Activated naive CD8-positive, alpha-beta T cell treated with anti-CD3 and anti-CD28 coated beads, Interleukin-2, amount 50 U/mL, for 24 hours (primary cell): ENCODE data around the gene BANK1.

ENCODE experiments used
- ATAC-seq: fragments of 150-1000 bp; cut with Tn5 transposase; one replicate; pipeline ENCODE4 v1.10.0; 2021
- DNase-seq: peaks from one replicate; pipeline ENCODE4 v3.0.0; 2021
- H3K27ac Mint-ChIP-seq: one replicate; pipeline ENCODE4 v1.8.0; 2021; ENCODE audit warnings: mild to moderate bottlenecking, mixed read lengths
- H3K27me3 Mint-ChIP-seq: one replicate; pipeline ENCODE4 v1.8.0; 2021; ENCODE audit warnings: mixed read lengths
- H3K36me3 Mint-ChIP-seq: one replicate; pipeline ENCODE4 v1.8.0; 2021; ENCODE audit warnings: low read depth, mixed read lengths
- H3K4me1 Mint-ChIP-seq: one replicate; pipeline ENCODE4 v1.8.0; 2021; ENCODE audit warnings: mixed read lengths
- H3K4me3 Mint-ChIP-seq: one replicate; pipeline ENCODE4 v1.8.0; 2021; ENCODE audit warnings: mild to moderate bottlenecking, moderate library complexity, mixed read lengths
- H3K9me3 Mint-ChIP-seq: one replicate; pipeline ENCODE4 v1.8.0; 2021; ENCODE audit warnings: mixed read lengths

The BANK1 gene

DNA sequence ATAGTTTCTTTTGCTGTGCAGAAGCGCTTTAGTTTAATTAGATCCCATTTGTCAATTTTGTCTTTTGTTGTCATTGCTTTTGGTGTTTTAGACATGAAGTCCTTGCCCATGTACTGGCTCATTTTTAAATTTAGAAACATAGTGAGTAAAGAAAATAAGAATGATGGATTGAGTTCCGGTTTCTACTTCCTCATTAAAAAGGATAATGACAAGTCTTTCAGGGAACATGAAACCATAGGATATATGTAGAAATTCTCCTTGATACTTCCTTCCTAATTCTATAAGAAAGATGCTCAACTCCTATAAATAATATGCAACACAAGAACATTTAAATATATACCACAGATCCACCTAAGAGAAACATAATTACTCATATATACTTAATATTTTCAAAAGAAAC is 240.9 kb downstream of the BANK1 start:
- H3K36me3 Mint-ChIP-seq, result peaks cover 3% of the 10 kb centered on the region

DNA sequence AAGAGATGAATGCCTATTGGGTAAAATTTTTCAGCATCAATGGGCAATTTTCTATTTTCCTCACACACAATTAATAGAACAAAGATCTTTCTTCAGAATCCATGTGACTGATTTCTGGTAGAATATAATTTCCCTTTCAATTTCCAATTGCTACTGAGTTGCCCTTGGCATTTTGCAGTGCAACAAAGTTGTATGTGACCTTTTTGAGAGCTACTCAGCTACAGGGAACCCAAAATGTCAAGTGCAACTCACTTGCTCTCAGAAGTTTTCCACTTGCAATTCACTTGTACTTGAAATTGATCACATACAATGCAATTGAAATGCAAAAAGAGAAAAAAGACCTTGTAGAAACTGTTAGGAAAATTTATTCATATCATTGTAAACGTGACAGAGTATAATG is 245.5 kb downstream of the BANK1 start:
- no peak for ATAC-seq
- DNase-seq, result no peak
- H3K27ac Mint-ChIP-seq, result no peak overlapping the region
- H3K4me3 Mint-ChIP-seq, result no peak overlapping the region
- no peaks in the 10 kb centered on the region for H3K9me3 Mint-ChIP-seq
- H3K36me3 Mint-ChIP-seq, result no peaks in the 10 kb centered on the region
- peaks cover 2% of the 10 kb centered on the region for H3K27me3 Mint-ChIP-seq
- H3K4me1 Mint-ChIP-seq, result no peaks in the 10 kb centered on the region

More for the DNA sequence above, 240.9 kb downstream of the BANK1 start:
- no peak for DNase-seq
- no peaks in the 10 kb centered on the region for H3K9me3 Mint-ChIP-seq
- H3K4me1 Mint-ChIP-seq, result no peaks in the 10 kb centered on the region
- ATAC-seq, result no peak
- peaks cover 2% of the 10 kb centered on the region for H3K27me3 Mint-ChIP-seq
- no peak overlapping the region for H3K27ac Mint-ChIP-seq
- no peak overlapping the region for H3K4me3 Mint-ChIP-seq

DNA sequence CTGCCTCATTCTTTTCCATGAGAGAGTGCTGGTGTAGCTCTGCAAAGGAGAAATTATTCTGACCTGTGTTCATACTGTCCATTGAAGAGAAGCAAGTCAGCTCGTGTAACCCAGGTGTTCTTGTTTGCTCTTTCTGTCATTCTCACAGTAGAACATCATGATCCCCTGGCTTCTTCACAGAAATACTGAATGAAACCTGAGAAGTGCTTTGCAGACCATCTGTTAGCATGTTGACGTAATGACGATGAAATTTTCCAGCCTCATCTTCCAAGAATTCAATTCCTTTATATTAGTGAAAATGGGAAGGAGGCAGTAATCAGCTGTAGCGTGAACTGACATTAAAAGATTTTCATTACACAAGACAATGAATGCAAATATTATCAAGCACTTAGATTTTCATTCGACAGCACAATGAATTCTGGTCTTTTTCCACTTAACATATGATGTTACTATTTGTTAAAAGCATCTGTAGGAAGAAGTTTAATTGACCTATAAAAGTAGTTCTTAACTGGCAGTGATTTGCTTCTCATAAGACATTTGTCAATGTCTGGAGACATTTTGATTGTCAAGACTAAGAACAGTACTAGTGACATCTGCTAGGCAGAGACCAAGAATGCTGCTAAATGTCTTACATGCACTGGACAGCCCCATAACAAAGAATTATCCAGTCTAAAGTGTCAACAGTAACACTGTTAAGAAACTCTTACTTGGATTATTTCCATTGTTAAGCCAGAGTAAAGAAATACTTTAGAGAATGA is 246.3 kb downstream of the BANK1 start:
- peaks cover 2% of the 10 kb centered on the region for H3K27me3 Mint-ChIP-seq
- no peak for DNase-seq
- H3K4me1 Mint-ChIP-seq, result no peaks in the 10 kb centered on the region
- no peaks in the 10 kb centered on the region for H3K9me3 Mint-ChIP-seq
- H3K27ac Mint-ChIP-seq, result no peak overlapping the region
- ATAC-seq, result no peak
- H3K4me3 Mint-ChIP-seq, result no peak overlapping the region
- H3K36me3 Mint-ChIP-seq, result no peaks in the 10 kb centered on the region

DNA sequence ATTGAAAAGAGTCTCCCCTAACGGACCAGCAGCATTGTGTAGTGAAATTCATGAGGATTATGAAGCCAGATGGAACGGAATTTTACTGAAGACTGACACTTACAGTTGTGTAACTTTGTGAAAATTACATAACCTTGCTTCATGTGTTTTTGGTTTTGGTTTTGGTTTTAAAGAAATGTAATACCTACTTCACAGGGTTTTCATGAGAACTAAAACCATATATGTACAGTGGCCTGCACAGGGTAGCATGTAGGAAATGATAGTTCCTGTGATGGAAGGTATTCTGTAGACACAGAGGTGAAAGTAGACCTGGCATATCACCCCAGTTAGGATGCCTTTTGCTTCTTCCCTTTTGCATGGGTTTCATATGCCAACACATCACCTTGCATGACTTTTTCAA is 247.0 kb downstream of the BANK1 start:
- no peaks in the 10 kb centered on the region for H3K36me3 Mint-ChIP-seq
- H3K4me1 Mint-ChIP-seq, result no peaks in the 10 kb centered on the region
- H3K27ac Mint-ChIP-seq, result no peak overlapping the region
- DNase-seq (no peak), ATAC-seq (no peak)
- H3K9me3 Mint-ChIP-seq, result no peaks in the 10 kb centered on the region
- H3K4me3 Mint-ChIP-seq, result no peak overlapping the region
- H3K27me3 Mint-ChIP-seq, result peaks cover 2% of the 10 kb centered on the region

DNA sequence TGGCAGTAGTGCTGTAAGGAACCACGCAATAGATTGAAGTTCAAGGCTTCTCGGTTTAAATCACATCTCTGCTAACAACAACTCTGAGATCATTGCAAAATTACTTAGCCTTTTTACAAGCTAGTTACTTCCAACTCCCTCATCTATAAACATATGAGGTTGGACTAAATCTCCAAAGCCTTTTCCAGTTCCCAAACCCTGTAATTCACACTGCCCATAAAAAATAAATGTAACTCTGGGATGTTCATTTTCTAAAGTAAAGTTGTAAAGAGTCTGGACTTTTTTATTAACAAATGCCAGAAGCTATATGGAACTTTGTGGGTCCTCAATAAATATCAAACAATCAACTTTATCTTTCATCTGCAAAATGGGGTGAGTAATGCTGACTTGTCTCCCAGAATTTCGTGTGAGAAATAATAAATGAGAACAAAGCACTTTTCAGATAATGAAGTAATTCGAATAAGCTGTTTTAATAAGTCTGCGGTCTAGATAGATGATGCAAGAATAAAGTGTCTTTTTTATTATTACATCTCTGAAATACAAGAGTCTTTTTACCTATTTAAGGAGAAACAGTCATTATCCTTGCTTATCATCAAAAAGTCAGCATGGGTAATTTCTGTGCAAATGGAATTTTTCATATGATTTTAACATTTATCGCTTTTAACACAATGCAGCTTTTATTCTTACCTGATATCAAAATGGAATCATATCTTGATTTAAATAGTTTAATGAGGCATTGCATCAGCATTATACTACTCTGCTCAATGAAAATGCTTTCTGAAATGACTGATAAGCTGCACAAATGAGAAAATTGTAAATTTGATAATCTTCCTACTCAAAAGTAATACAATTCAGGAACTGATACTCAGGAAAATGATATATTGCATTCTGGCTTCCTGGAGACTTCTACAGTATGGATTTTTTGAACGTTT is 252.6 kb downstream of the BANK1 start:
- Mint-ChIP-seq H3K4me3 (no peak overlapping the region), H3K4me1 (no peaks in the 10 kb centered on the region), H3K27me3 (no peaks in the 10 kb centered on the region), H3K9me3 (no peaks in the 10 kb centered on the region), H3K27ac (no peak overlapping the region), H3K36me3 (no peaks in the 10 kb centered on the region)
- ATAC-seq (no peak), DNase-seq (no peak)

DNA sequence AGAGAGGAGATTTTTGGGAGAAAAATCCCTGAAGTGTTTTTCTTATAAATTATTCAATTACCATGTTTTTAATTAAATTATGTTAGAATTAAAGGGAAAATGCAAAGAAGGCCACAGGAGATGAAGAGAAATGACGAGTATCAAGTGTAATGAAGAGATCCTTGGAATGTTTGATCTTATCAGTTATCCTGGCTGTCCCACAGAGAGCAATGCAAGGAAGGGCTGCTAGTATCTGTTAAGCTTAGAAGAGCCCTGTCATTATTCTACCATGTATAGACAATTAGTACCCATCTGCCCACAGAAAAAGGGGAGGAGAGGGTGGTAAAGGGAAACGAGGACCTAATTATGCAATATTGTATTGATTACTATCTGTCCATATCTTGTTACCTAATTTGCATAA is 257.1 kb downstream of the BANK1 start:
- ATAC-seq (no peak), DNase-seq (no peak)
- Mint-ChIP-seq H3K9me3 (no peaks in the 10 kb centered on the region), H3K4me3 (no peak overlapping the region), H3K4me1 (no peaks in the 10 kb centered on the region), H3K27me3 (peaks cover 4% of the 10 kb centered on the region), H3K36me3 (no peaks in the 10 kb centered on the region), H3K27ac (no peak overlapping the region)

DNA sequence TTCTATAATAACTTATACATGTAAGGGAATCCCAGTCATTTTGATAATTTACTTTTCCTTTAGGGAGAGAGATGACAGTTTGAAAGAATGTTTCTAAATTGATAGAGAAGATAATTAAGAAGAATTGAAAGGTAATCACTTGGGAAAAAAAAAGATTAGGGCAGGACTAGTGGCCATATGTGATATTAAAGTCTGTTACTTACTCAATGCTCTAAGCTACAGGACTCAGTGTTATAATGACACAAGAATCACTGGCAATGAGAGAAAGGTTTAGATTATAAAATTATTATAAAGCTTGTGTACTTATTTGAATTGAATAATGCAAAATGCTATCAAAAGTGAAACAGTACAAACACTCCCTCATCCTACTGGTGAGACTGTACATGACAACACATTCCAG is 265.3 kb downstream of the BANK1 start:
- ATAC-seq (no peak), DNase-seq (no peak)
- H3K36me3 Mint-ChIP-seq, result no peaks in the 10 kb centered on the region
- H3K4me1 Mint-ChIP-seq, result no peaks in the 10 kb centered on the region
- no peak overlapping the region for H3K27ac Mint-ChIP-seq
- H3K4me3 Mint-ChIP-seq, result no peak overlapping the region
- no peaks in the 10 kb centered on the region for H3K27me3 Mint-ChIP-seq
- H3K9me3 Mint-ChIP-seq, result no peaks in the 10 kb centered on the region

DNA sequence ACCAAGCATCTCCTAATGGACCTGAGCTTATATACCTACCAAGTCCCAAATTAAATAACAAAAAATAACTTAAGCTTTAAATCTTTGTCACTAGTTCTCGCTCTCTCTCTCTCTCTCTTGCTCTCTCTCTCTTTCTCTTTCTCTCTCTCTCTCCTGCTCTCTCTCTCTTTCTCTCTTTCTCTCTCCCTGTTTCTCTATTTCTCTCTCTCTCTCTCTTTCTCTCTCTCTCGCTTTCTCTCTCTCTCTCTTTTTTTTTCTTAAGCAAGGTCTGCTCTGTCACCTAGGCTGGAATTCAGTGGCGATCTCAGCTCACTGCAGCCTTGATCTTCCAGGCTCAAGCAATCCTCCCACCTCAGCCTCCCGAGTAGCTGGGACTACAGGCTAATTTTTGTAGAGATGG is 266.6 kb downstream of the BANK1 start:
- no peak overlapping the region for H3K27ac Mint-ChIP-seq
- no peaks in the 10 kb centered on the region for H3K9me3 Mint-ChIP-seq
- DNase-seq (no peak), ATAC-seq (no peak)
- no peaks in the 10 kb centered on the region for H3K27me3 Mint-ChIP-seq
- H3K36me3 Mint-ChIP-seq, result no peaks in the 10 kb centered on the region
- no peak overlapping the region for H3K4me3 Mint-ChIP-seq
- H3K4me1 Mint-ChIP-seq, result no peaks in the 10 kb centered on the region

DNA sequence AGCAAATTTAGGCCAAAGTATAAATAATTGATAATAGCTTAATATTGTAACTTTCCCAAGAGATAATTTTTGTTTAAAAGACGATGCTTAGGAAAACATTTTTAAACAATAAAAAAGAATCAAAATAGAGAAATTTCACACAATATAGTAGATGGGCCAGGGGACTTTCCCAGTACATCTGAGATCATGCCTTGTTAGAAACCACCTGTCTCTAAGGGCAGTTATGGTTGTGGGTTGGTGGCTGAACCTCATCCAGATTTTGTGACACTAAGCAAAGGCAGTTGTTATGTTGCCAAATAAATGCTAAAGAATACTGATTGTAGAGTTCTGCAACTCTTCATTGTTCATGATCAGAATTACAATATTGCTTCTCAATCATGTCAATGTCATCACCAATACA is 270.6 kb downstream of the BANK1 start:
- DNase-seq (no peak), ATAC-seq (no peak)
- H3K4me1 Mint-ChIP-seq, result no peaks in the 10 kb centered on the region
- H3K27ac Mint-ChIP-seq, result no peak overlapping the region
- no peaks in the 10 kb centered on the region for H3K27me3 Mint-ChIP-seq
- no peak overlapping the region for H3K4me3 Mint-ChIP-seq
- H3K9me3 Mint-ChIP-seq, result no peaks in the 10 kb centered on the region
- H3K36me3 Mint-ChIP-seq, result no peaks in the 10 kb centered on the region

DNA sequence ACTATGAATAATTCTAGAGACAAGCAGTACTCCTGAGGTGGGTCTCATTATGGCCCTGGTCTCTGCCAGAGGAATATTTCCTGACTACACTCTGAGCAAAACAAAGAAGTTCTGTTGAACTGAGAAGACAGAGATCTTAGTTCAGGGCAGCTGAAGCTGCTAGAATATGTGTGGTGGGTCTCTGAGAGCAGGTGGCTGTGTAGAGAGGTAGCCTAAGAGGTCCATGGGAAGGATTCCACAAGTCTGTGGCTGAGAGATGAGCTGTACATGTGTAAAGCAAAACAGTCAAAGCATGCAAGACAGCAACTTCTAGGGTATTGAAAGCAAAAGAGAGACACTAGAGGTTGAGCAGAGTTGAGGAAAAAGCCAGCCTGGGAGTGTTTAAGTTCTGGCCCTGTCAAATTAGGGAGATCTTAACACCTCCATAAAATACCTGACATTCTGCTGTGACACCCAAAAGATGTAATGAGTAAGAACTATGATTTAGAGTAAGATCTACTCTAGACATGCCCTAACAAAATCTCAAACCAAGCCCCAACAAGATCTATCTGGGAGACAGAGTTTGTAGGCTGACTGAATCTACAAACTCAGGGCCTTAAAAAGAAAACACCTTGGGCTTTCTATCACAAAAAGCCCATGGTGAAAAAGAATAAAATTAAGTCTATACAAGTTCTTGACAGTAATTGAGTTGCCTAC is 274.4 kb downstream of the BANK1 start:
- Mint-ChIP-seq H3K36me3 (no peaks in the 10 kb centered on the region), H3K4me3 (no peak overlapping the region), H3K4me1 (no peaks in the 10 kb centered on the region), H3K27ac (no peak overlapping the region), H3K27me3 (no peaks in the 10 kb centered on the region), H3K9me3 (no peaks in the 10 kb centered on the region)
- ATAC-seq, result no peak
- DNase-seq, result no peak

DNA sequence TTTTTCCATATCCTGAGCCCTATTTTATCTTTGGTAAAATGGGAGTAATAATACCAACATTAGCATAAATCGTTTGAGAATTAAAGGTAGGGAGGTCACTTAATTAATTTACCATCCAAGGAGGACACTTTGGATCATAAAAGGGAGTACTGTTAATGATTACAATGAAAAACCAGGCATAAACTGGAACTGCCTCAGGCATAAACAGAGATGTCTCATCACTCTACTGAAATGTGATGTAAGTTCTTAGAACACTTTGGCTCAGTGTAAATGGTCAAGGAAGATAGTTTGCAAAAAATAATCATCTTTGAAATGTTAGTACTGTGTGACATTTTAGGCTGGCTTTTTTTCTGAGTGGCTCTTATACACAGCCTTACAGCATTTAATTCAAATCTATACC is 286.1 kb downstream of the BANK1 start:
- no peak overlapping the region for H3K27ac Mint-ChIP-seq
- DNase-seq (no peak), ATAC-seq (no peak)
- no peaks in the 10 kb centered on the region for H3K9me3 Mint-ChIP-seq
- H3K4me3 Mint-ChIP-seq, result no peak overlapping the region
- no peaks in the 10 kb centered on the region for H3K4me1 Mint-ChIP-seq
- no peaks in the 10 kb centered on the region for H3K27me3 Mint-ChIP-seq
- no peaks in the 10 kb centered on the region for H3K36me3 Mint-ChIP-seq

DNA sequence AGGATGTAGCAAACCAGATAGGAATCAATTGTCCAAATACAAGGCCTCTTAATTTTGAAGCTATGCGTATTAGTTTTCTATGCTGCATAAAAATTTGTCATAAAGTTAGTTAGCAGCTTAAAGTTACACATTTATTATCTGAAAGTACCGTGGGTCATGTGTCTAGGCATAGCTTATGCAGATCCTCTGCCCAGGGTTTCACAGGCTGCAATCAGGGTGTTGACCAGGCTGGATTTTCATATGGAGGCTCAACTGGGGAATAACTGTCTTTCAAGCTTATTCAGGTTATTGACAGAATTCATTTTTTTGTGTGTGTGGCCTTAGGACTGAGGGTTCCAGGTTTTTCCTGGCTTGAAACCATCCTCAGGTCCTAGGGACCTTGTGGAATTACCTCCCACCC is 289.7 kb downstream of the BANK1 start:
- H3K27ac Mint-ChIP-seq, result no peak overlapping the region
- DNase-seq (no peak), ATAC-seq (no peak)
- no peaks in the 10 kb centered on the region for H3K36me3 Mint-ChIP-seq
- no peaks in the 10 kb centered on the region for H3K4me1 Mint-ChIP-seq
- no peaks in the 10 kb centered on the region for H3K27me3 Mint-ChIP-seq
- H3K4me3 Mint-ChIP-seq, result no peak overlapping the region
- peaks cover 4% of the 10 kb centered on the region for H3K9me3 Mint-ChIP-seq

DNA sequence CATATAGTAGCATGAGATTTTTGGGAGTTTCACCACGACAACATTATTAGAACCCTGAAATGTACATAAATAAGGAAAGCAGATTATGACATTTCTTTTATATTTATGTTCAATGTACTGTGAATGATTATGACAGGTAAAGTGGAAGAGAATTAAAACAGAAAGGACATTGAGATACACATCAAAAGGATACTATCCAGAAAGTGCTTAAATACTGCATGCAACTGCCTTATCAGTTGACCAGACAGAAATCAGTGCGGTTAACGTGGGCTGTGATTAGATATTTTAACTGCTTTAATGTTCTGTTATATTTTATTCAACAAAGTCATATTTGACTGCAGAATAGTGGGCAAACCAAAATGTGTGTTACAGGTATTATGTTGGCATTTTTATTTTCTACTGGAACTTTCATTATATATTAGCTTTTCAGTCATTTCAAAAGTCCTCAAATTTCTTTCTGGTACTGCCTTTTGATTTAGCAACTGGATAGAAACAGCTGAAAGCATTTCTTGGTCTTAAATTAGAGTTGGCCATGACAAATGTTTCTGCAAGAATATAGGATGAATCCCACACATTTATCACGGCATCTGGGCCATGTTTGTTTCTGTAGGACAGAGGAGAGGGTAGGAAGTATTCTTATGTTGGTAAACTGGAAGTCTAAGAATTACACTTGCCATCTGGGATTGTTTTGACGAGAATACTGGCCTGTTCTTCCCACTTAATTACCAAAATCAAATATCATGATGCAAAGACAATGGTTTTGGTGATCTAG is 299.5 kb downstream of the BANK1 start:
- no peak for ATAC-seq
- no peaks in the 10 kb centered on the region for H3K36me3 Mint-ChIP-seq
- no peaks in the 10 kb centered on the region for H3K9me3 Mint-ChIP-seq
- no peak overlapping the region for H3K27ac Mint-ChIP-seq
- no peaks in the 10 kb centered on the region for H3K27me3 Mint-ChIP-seq
- H3K4me3 Mint-ChIP-seq, result no peak overlapping the region
- no peaks in the 10 kb centered on the region for H3K4me1 Mint-ChIP-seq
- no peak for DNase-seq

DNA sequence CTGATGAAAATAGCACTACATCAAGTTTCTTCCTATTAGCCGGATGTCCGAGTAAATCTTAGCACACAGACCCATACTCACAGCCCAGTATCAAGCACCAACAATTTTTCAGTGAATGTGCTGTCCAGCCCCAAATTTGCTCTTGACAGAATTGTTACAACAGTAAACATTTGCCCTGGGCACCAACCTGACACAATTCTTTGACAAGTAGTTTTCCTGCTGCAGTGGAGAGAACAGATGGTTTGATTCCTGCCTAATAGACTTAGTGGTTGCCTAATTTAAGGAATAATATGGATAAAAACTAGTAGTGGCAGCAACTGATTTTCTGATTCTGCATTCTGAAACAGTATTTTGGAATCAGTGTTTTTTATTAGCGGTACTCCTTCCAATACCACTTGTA is 301.1 kb downstream of the BANK1 start:
- no peak overlapping the region for H3K27ac Mint-ChIP-seq
- no peak overlapping the region for H3K4me3 Mint-ChIP-seq
- no peaks in the 10 kb centered on the region for H3K36me3 Mint-ChIP-seq
- ATAC-seq (no peak), DNase-seq (no peak)
- H3K27me3 Mint-ChIP-seq, result no peaks in the 10 kb centered on the region
- H3K9me3 Mint-ChIP-seq, result no peaks in the 10 kb centered on the region
- no peaks in the 10 kb centered on the region for H3K4me1 Mint-ChIP-seq
